Muscle of leg (tissue), 11 donors: ENCODE measurements around the gene IGFBP6. TPM values are rescaled to one million over a fixed set of nuclear protein-coding genes. Genes with fewer than 3 reads are reported as not detected.
A peak's percentile ranks its signal among the peaks of the same experiment; 100 is the strongest.
"Not testable (repeated sequence)": the region's sequence is repeated elsewhere in the genome, so short reads cannot be mapped to it uniquely, and the experiment has no call there.

ENCODE experiments used
- DNase-seq: peaks from one replicate; pipeline ENCODE4 v3.0.0; 2013
- H3K27ac ChIP-seq: one replicate; pipeline ENCODE4 v1.5.1; 2013; ENCODE audit warnings: mild to moderate bottlenecking, low read length, control low read depth
- H3K27me3 ChIP-seq: one replicate; pipeline ENCODE4 v1.6.1; 2013; ENCODE audit warnings: low read length; ENCODE audit not compliant: control insufficient read depth, insufficient read depth
- H3K36me3 ChIP-seq: one replicate; pipeline ENCODE4 v1.6.1; 2013; ENCODE audit warnings: low read length; ENCODE audit not compliant: control insufficient read depth, insufficient read depth
- H3K4me1 ChIP-seq: one replicate; pipeline ENCODE4 v1.6.1; 2013; ENCODE audit warnings: low read length; ENCODE audit not compliant: control insufficient read depth, insufficient read depth
- H3K4me3 ChIP-seq: one replicate; pipeline ENCODE4 v1.5.1; 2013; ENCODE audit warnings: low read length, control low read depth
- H3K9me3 ChIP-seq: replicated peaks from 2 replicates; pipeline ENCODE4 v1.6.1; 2013; ENCODE audit warnings: low read depth, low read length; ENCODE audit not compliant: control insufficient read depth
- WGBS: methylation state at CpG from one replicate; pipeline ENCODE4 v1.1.5; 2013; ENCODE audit warnings: missing lambda C conversion rate; ENCODE audit not compliant: insufficient coverage; 5-methylcytosine and 5-hydroxymethylcytosine counted together
- polyA plus RNA-seq, 8 donors: library from polyadenylated mRNA; unstranded; fragments of 120-200 nt; gene quantifications; one replicate each; pipeline versions ENCODE4 v1.2.1 to v1.2.3, GENCODE V29; 2013; ENCODE audit warnings: inconsistent platforms in 1 of 8, low replicate concordance in 1 of 8; ENCODE audit not compliant: insufficient read length in 8 of 8, insufficient read depth in 1 of 8
- total RNA-seq: library from RNA; stranded (reverse); fragments of 120-200 nt; gene quantifications from one replicate; pipeline ENCODE4 v1.2.4, GENCODE V29; 2013

IGFBP6 gene
- total and polyA plus RNA-seq, 9 donors: 50.7 to 181 (median 101) TPM

DNA sequence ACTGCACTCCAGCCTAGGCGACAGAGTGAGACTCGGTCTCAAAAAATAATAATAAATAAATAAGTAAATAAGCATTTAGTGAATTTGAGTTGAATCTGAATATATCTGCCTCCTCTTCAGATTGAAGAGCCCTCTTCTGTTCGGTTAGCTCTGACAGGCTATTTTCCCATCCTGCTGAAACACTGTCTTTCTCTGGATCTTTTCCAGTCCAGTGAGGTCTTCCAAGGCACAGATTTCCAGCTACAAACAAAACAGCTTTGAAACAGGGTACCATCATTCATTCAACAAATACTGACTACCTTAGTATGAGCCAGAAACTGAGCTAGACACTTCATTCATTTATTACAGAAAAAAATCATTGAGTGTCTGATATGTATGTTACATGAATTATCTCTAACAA is 11.1 kb upstream of the IGFBP6 start:
- Histone ChIP-seq H3K27me3 (no peaks in the 10 kb centered on the region), H3K9me3 (peaks cover 2% of the 10 kb centered on the region), H3K27ac (no peak overlapping the region), H3K4me3 (no peak overlapping the region), H3K4me1 (no peaks in the 10 kb centered on the region), H3K36me3 (no peaks in the 10 kb centered on the region)
- DNase-seq: peak; percentile 65
- WGBS: 0% methylated on average over 1 of the region's 3 CpGs

GRCh38 chr12:53090105-53090504 is 7.4 kb upstream of the IGFBP6 start:
- Histone ChIP-seq H3K4me3 (no peak overlapping the region), H3K4me1 (peaks cover 3% of the 10 kb centered on the region), H3K36me3 (no peaks in the 10 kb centered on the region), H3K27me3 (no peaks in the 10 kb centered on the region), H3K9me3 (no peaks in the 10 kb centered on the region), H3K27ac (no peak overlapping the region)
- 98% methylated on average over 5 of the region's 6 CpGs for WGBS
- DNase-seq: no peak

DNA sequence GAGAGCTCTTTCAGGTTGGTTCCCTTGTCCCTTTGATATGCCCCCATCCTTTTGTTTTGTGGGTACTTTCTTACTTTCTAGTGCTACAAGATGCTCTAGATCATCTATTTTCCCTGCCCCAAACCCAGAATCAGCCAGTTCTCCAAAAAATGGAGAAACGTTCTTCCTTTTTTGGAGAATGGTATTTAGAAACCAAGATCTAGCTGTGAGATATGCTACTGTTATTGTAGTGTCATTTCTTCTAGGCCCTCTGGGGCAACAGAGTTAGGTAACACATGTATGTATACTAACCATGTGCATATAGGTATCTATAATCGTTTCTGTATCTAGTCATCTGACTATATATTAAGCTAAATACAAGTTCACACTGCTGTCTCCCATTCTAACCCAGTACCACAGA is 6.9 kb upstream of the IGFBP6 start:
- DNase-seq: no peak

GRCh38 chr12:53091756-53092155 is 5.7 kb upstream of the IGFBP6 start:
- Histone ChIP-seq H3K4me1 (peaks cover 12% of the 10 kb centered on the region), H3K4me3 (no peak overlapping the region), H3K27me3 (no peaks in the 10 kb centered on the region), H3K36me3 (no peaks in the 10 kb centered on the region), H3K27ac (no peak overlapping the region), H3K9me3 (no peaks in the 10 kb centered on the region)
- no peak for DNase-seq
- WGBS: no CpG with 5 or more reads among the region's 6 CpGs

More for the DNA sequence above, 6.9 kb upstream of the IGFBP6 start:
- no CpG with 5 or more reads among the region's 2 CpGs for WGBS
- Histone ChIP-seq H3K4me3 (no peak overlapping the region), H3K36me3 (no peaks in the 10 kb centered on the region), H3K4me1 (peaks cover 3% of the 10 kb centered on the region), H3K27ac (no peak overlapping the region), H3K27me3 (no peaks in the 10 kb centered on the region), H3K9me3 (no peaks in the 10 kb centered on the region)

GRCh38 chr12:53093777-53094393 is 3.6 kb upstream of the IGFBP6 start:
- Histone ChIP-seq H3K9me3 (no peaks in the 10 kb centered on the region), H3K27ac (peak overlapping the region; percentile 29), H3K4me1 (peaks cover 33% of the 10 kb centered on the region), H3K4me3 (no peak overlapping the region), H3K27me3 (no peaks in the 10 kb centered on the region), H3K36me3 (no peaks in the 10 kb centered on the region)
- WGBS: 33% methylated on average over 2 of the region's 6 CpGs
- DNase-seq: no peak

DNA sequence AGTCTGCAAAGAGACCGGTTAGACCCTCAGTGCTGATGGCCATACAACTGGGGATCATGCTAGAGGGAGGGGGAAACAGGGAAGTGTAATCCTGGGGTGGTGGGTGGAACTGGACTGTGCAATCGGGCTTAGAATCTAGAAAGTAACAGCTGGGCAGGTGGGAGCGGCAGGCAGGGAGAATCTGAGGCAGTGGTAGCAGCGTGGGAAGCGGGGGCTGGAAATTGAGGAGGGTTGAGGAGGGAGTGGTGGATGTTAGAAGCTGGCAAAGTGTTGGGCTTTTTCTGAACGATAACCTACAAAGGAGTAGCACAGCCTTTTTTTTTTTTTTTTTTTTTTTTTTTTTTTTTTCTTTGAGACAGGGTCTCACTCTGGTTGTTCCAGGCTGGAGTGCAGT is 3.1 kb upstream of the IGFBP6 start:
- DNase-seq: no peak
- Histone ChIP-seq H3K9me3 (no peaks in the 10 kb centered on the region), H3K4me3 (no peak overlapping the region), H3K36me3 (no peaks in the 10 kb centered on the region), H3K27me3 (no peaks in the 10 kb centered on the region), H3K27ac (peak overlapping the region; percentile 29), H3K4me1 (peaks cover 38% of the 10 kb centered on the region)
- 65% methylated on average over 5 of the region's 6 CpGs for WGBS

DNA sequence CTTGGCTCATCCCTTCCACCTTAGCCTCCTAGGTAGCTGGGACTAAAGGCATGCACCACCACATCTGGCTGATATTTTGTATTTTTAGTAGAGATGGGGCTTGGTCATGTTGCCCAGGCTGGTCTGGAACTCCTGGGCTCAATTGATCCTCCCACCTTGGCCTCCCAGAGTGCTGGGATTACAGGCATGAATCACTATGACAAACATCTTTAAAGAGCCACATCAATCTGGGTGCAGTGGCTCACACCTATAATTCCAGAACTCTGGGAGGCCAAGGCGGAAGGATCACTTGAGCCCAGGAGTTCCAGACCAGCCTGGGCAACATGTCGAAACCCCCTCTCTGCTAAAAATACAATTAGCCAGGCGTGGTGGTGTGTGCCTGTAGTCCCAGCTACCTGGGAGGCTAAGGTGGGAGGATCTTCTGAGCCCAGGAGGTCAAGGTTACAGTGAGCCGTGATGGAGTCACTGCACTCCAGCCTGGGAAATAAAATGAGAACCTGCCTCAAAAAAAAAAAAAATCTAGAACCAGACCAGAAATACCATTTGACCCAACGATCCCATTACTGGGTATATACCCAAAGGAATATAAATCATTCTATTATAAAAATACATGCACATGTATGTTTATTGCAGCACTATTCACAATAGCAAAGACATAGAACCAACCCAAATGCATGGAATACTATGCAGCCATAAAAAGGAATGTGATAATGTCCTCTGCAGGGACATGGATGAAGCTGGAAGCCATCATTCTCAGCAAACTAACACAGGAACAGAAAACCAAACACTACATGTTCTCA is 2.5 kb upstream of the IGFBP6 start:
- H3K27me3 ChIP-seq, DNase-seq, H3K27ac ChIP-seq, H3K9me3 ChIP-seq, H3K4me3 ChIP-seq, H3K36me3 ChIP-seq: not testable (repeated sequence)
- peaks cover 38% of the 10 kb centered on the region for H3K4me1 ChIP-seq
- no CpG with 5 or more reads among the region's 5 CpGs for WGBS

DNA sequence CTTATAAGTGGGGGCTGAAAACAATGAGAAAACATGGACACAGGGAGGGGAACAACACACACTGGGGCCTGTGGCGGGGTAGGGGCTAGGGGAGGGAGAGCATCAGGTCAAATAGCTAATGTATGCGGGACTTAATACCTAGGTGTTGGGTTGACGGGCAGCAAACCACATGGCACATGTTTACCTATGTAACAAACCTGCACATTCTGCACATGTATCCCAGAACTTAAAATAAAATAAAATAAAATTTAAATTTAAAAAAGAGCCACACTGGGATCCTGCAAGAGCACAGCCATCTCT is 1.9 kb upstream of the IGFBP6 start:
- H3K27me3 ChIP-seq, H3K4me3 ChIP-seq, DNase-seq, H3K36me3 ChIP-seq, H3K9me3 ChIP-seq, H3K27ac ChIP-seq: not testable (repeated sequence)
- WGBS: no CpG with 5 or more reads among the region's 3 CpGs
- H3K4me1 ChIP-seq: peaks cover 38% of the 10 kb centered on the region

DNA sequence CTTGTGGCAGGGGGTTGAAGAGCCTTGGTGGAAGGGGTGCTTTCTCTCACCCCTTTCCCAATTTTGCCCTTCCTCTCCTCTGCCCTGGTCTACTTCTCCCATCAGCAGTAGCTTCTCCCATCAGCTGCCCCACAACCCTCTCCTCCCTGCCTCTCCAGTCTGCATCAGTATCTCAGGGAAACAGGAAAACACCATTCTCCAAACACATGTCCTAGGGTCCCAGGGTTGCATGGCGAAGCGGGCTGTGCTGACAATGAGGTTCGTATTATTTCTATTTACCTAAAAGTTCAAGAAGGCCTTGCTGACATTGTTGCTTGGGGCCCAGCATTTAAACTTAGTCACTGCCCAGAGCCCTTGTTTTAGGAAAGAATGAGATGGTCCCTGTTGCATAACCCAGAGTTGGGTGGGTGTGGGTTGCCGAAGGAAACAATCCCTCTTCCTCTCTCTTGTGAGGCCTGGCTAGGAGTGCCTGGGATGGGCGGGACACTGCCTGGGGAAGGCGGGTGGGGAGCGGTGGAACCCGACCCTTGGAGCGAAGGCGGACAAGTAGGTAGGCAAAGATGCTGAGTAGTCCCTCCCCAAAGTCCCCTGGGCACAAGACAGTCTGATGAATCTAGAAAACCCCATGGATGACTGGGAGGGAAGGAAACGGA is 1.3 kb upstream of the IGFBP6 start:
- H3K4me1 ChIP-seq: peaks cover 38% of the 10 kb centered on the region
- H3K36me3 ChIP-seq: peaks cover 9% of the 10 kb centered on the region
- peak overlapping the region; percentile 73 for H3K4me3 ChIP-seq
- peak; percentile 96 for DNase-seq
- WGBS: 16% methylated on average over 6 of the region's 11 CpGs
- H3K9me3 ChIP-seq: no peaks in the 10 kb centered on the region
- H3K27me3 ChIP-seq: no peaks in the 10 kb centered on the region
- H3K27ac ChIP-seq: peak overlapping the region; percentile 91

DNA sequence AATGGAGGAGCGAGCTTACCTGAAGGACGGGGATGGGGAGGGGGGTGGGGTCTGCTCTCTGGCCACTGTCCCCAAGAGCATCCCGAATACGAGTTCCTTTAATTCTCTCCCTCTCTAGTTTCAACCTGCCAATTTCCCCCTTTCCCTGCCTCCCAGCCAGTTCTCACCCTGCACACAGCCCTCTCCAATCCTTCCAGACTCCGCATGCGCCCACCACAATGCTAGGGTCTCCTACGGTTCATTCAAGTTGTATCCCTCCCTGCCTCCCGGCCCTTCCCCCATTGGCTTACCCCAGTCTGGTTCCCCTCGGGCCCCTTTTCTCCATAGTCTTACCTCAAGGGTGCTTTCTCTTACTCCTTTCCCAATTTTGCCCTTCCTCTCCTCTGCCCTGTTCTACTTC is 708 bp upstream of the IGFBP6 start:
- peaks cover 38% of the 10 kb centered on the region for H3K4me1 ChIP-seq
- peak overlapping the region; percentile 91 for H3K27ac ChIP-seq
- no peak for DNase-seq
- WGBS: 9% methylated on average over 7 of the region's 9 CpGs
- peak overlapping the region; percentile 73 for H3K4me3 ChIP-seq
- H3K36me3 ChIP-seq: peaks cover 11% of the 10 kb centered on the region
- H3K9me3 ChIP-seq: no peaks in the 10 kb centered on the region
- no peaks in the 10 kb centered on the region for H3K27me3 ChIP-seq
